Endothelial cell of umbilical vein (primary cell): ENCODE measurements around the gene CDK4. TPM values are rescaled to one million over a fixed set of nuclear protein-coding genes. Genes with fewer than 3 reads are reported as not detected.

Experiments
- BruUV-seq: library from RNA; stranded (reverse); fragments of 400-500 nt; replicated peaks from 2 replicates; lab custom pipeline; 2021; lab: Mats Ljungman, UMichigan
- CTCF ChIA-PET: fragments of 300-600, 350-600 bp; sonication (Branson Sonifier 250); formaldehyde crosslinking; loops from one replicate; lab custom pipeline; 2021; ENCODE audit warnings: antibody characterized with exemption, inconsistent platforms; lab: Charles Lee
- POLR2A ChIA-PET: fragments of 300-600, 350-600 bp; sonication (Branson Sonifier 250); formaldehyde crosslinking; loops from one replicate; lab custom pipeline; 2021; ENCODE audit warnings: antibody characterized with exemption, inconsistent platforms; lab: Charles Lee
- DNase-seq: peaks from one replicate; pipeline ENCODE4 v3.0.0-alpha.2; 2011; ENCODE audit warnings: low read depth, low spot score
- FAIRE-seq: peaks from 2 replicates; lab custom pipeline; 2011; peaks lifted over from hg19 to GRCh38; lab: Jason Lieb, UNC
- H2AFZ ChIP-seq: 2 replicates; pipeline ENCODE4 v1.6.0; 2012; ENCODE audit warnings: low read depth, low read length, control low read depth, inconsistent platforms
- H3K27ac ChIP-seq: 2 replicates; pipeline ENCODE4 v1.5.1; 2011; ENCODE audit warnings: low read depth, mild to moderate bottlenecking, control low read depth, low read length, moderate library complexity; ENCODE audit not compliant: insufficient read depth
- H3K27me3 ChIP-seq, 2 experiments: 2 replicates each; pipeline versions ENCODE4 v1.6.0 to v1.6.1; 2011; ENCODE audit warnings: low read length in 2 of 2, mixed read lengths in 1 of 2; ENCODE audit not compliant: control insufficient read depth in 2 of 2, insufficient read depth in 2 of 2
- H3K36me3 ChIP-seq, 2 experiments: 2 replicates in 1 of 2; 3 replicates in 1 of 2; pipeline ENCODE4 v1.5.1; 2011; ENCODE audit warnings: low read length in 2 of 2, mild to moderate bottlenecking in 1 of 2, moderate library complexity in 1 of 2; ENCODE audit not compliant: control insufficient read depth in 2 of 2, insufficient read depth in 2 of 2; ENCODE audit errors: extremely low read depth in 1 of 2
- H3K4me1 ChIP-seq: 3 replicates; pipeline ENCODE4 v1.5.1; 2011; ENCODE audit warnings: mild to moderate bottlenecking, low read length; ENCODE audit not compliant: control insufficient read depth, insufficient read depth; ENCODE audit errors: extremely low read depth
- H3K4me2 ChIP-seq: 2 replicates; pipeline ENCODE4 v1.6.1; 2011; ENCODE audit warnings: low read length, control low read depth, mixed read lengths; ENCODE audit not compliant: insufficient read depth
- H3K4me3 ChIP-seq, 3 experiments: fragments of 200-600 bp in 1 of 3; sonication (generic), shearing (Covaris generic) in 1 of 3; replicated peaks in 1 of 3; 2 replicates each; pipeline ENCODE4 v1.5.1; 2011 to 2016; ENCODE audit warnings: control low read depth in 3 of 3, low read length in 3 of 3, mild to moderate bottlenecking in 2 of 3, inconsistent platforms in 1 of 3, low read depth in 1 of 3, moderate library complexity in 1 of 3; ENCODE audit not compliant: insufficient read depth in 1 of 3
- H3K79me2 ChIP-seq: 2 replicates; pipeline ENCODE4 v1.6.0; 2012; ENCODE audit warnings: low read length, inconsistent platforms; ENCODE audit not compliant: control insufficient read depth, insufficient read depth
- H3K9ac ChIP-seq: replicated peaks from 2 replicates; pipeline ENCODE3; 2011; ENCODE audit warnings: low read length, control low read depth; ENCODE audit not compliant: insufficient read depth; ENCODE audit errors: extremely low read depth
- H3K9me1 ChIP-seq: replicated peaks from 3 replicates; pipeline ENCODE4 v1.6.0; 2011; ENCODE audit warnings: mild to moderate bottlenecking, low read length; ENCODE audit not compliant: control insufficient read depth, insufficient read depth; ENCODE audit errors: extremely low read depth
- H3K9me3 ChIP-seq: replicated peaks from 2 replicates; pipeline ENCODE4 v1.5.1; 2012; ENCODE audit warnings: low read length, inconsistent platforms; ENCODE audit not compliant: control insufficient read depth, insufficient read depth
- H4K20me1 ChIP-seq: replicated peaks from 2 replicates; pipeline ENCODE3; 2011; ENCODE audit warnings: mild to moderate bottlenecking, low read length; ENCODE audit not compliant: control insufficient read depth, insufficient read depth; ENCODE audit errors: extremely low read depth
- JUN ChIP-seq: IDR thresholded peaks from 2 replicates; pipeline ENCODE4 v1.6.1; 2011; ENCODE audit warnings: borderline replicate concordance, low read depth; ENCODE audit not compliant: insufficient read length, insufficient read depth
- MAX ChIP-seq: IDR thresholded peaks from 2 replicates; pipeline ENCODE4 v1.6.1; 2011; ENCODE audit not compliant: insufficient read depth, insufficient read length
- MYC ChIP-seq: IDR thresholded peaks from one replicate; pipeline ENCODE4 v1.6.1; 2011; ENCODE audit warnings: mild to moderate bottlenecking, low read depth, low read length
- POLR2A ChIP-seq: IDR thresholded peaks from 2 replicates; pipeline ENCODE4 v1.6.1; 2012; ENCODE audit warnings: low read depth, mild to moderate bottlenecking, control low read depth, low read length
- POLR2AphosphoS5 ChIP-seq: IDR thresholded peaks from 2 replicates; pipeline ENCODE4 v1.6.1; 2012; ENCODE audit warnings: low read depth, mild to moderate bottlenecking, control low read depth, low read length, moderate library complexity; ENCODE audit not compliant: insufficient read depth
- dilution Hi-C: fragments of 300-500 bp; cut with MboI; formaldehyde crosslinking; loops from one replicate; pipeline ENCODE4 v1.15.0; 2019; ENCODE audit warnings: low sequenced_read_pairs; ENCODE audit not compliant: extremely low pct_ligation_motif_present
- intact Hi-C: fragments of 100-400 bp; cut with micrococcal nuclease; formaldehyde crosslinking; loops from one replicate; pipeline ENCODE4 v1.10.0; 2022
- polyA plus RNA-seq, 4 experiments: library from polyadenylated mRNA; depleted of rRNA in 3 of 4; stranded (reverse) in 3 of 4; unstranded in 1 of 4; fragments of >200 nt; gene quantifications; 2 replicates each; pipeline versions ENCODE4 v1.2.1 to v1.2.3, GENCODE V29; 2011 to 2012; ENCODE audit warnings: missing spikeins in 1 of 4
- total RNA-seq: library from RNA; stranded (reverse); gene quantifications from 2 replicates; pipeline ENCODE4 v1.2.3, GENCODE V29; 2021

Gene CDK4
- total and polyA plus RNA-seq, 2 donors (not counting 3 experiments of a cell fraction or from before 2014, with no cell fraction given) = 171 to 332 TPM

- H3K27ac ChIP-seq = peak within 1 kb of the TSS; percentile 79
- dilution Hi-C loops (no loop called here), intact Hi-C loops (loop anchor here (1.0 kb wide), 4 partner anchors 10 to 74 kb away; partner anchors contain the start of genes CDK4, CTDSP2 and TSFM)
- H3K79me2 ChIP-seq = peaks cover 2% of the 10 kb centered on the region
- TF ChIP-seq POLR2A = peak; percentile 75
- TF ChIP-seq MAX = peak; percentile 99
- TF ChIP-seq POLR2AphosphoS5 = peak; percentile 87
- no peak for TF ChIP-seq JUN
- TF ChIP-seq MYC = peak; percentile 99
- H3K4me2 ChIP-seq = peak within 1 kb of the TSS; percentile 90
- no peaks in the 10 kb centered on the region for H3K9me1 ChIP-seq
- H3K36me3 ChIP-seq = peaks cover 0 to 2% of the 10 kb centered on the region in 2 experiments
- no peaks in the 10 kb centered on the region for H4K20me1 ChIP-seq
- FAIRE-seq (peak; percentile 96), DNase-seq (peak; percentile 98)
- H3K4me1 ChIP-seq = peaks cover 13% of the 10 kb centered on the region
- no peaks in the 10 kb centered on the region for H3K9me3 ChIP-seq
- H2AFZ ChIP-seq = peak within 1 kb of the TSS; percentile 89
- peaks cover under 1 to 4% of the 10 kb centered on the region in 2 experiments for H3K27me3 ChIP-seq
- POLR2A ChIA-PET = interaction anchor here (0.6 to 1.3 kb wide), 4 partner anchors 9 to 1295 kb away, joined by 3 to 11 read pairs (median 4); partner anchors contain the start of genes TSFM and TSPAN31
- CTCF ChIA-PET = interaction anchor here (0.7 to 1.4 kb wide), 7 partner anchors 10 to 122 kb away, joined by 3 to 17 read pairs (median 3); partner anchors contain the start of genes MARCHF9 and TSFM
- no TSS peak for BruUV-seq
- peak within 1 kb of the TSS; percentile 78 for H3K9ac ChIP-seq
- peak within 1 kb of the TSS; percentile 69 to 79 (median 76) for H3K4me3 ChIP-seq
Measured at GRCh38 chr12:57771873-57772428, 19.8 kb upstream of the CDK4 start, which contains the start of gene METTL1. Gene METTL1, minus strand, starts transcription at chr12:57772105. Its CDS starts 22 bp downstream, at chr12:57772083.

GRCh38 chr12:57771236-57771872 lies 19.2 kb upstream of the CDK4 start:
- POLR2A ChIA-PET = interaction anchor here (1.3 kb wide), 1 partner anchor 12 kb away, joined by 4 read pairs; the partner anchor contains the start of gene TSFM
- H3K9me3 ChIP-seq = no peaks in the 10 kb centered on the region
- CTCF ChIA-PET = interaction anchor here (1.0 to 1.4 kb wide), 5 partner anchors 11 to 122 kb away, joined by 3 to 17 read pairs (median 4); partner anchors contain the start of genes MARCHF9 and TSFM
- BruUV-seq = TSS peak; percentile 26
- peak; percentile 67 for FAIRE-seq
- H3K9ac ChIP-seq = peak overlapping the region; percentile 78
- H3K4me2 ChIP-seq = peak overlapping the region; percentile 90
- H3K4me3 ChIP-seq = peak overlapping the region; percentile 69 to 79 (median 76)
- TF ChIP-seq POLR2A = no peak
- peak; percentile 42 for TF ChIP-seq JUN
- DNase-seq = no peak
- H3K4me1 ChIP-seq = peaks cover 14% of the 10 kb centered on the region
- H2AFZ ChIP-seq = peak overlapping the region; percentile 89
- dilution Hi-C loops = no loop called here
- no peaks in the 10 kb centered on the region for H3K9me1 ChIP-seq
- peaks cover 0 to 2% of the 10 kb centered on the region in 2 experiments for H3K36me3 ChIP-seq
- H3K27ac ChIP-seq = peak overlapping the region; percentile 79
- peaks cover 6 to 10% of the 10 kb centered on the region in 2 experiments for H3K27me3 ChIP-seq
- intact Hi-C loops = no loop called here
- H3K79me2 ChIP-seq = peaks cover 2% of the 10 kb centered on the region
- H4K20me1 ChIP-seq = no peaks in the 10 kb centered on the region
